Activated CD8-positive, alpha-beta T cell treated with anti-CD3 and anti-CD28 coated beads for 36 hours (primary cell): Measurements from ENCODE around the gene TPM2. TPM values are rescaled to one million over a fixed set of nuclear protein-coding genes. Genes with fewer than 3 reads are reported as not detected.

Experiments
- ATAC-seq: fragments of 200-7000 bp; cut with Tn5 transposase; one replicate; pipeline ENCODE4 v1.10.0; 2021; ENCODE audit warnings: mild to moderate bottlenecking, moderate library complexity
- CTCF ChIA-PET: fragments of 350-600 bp; sonication (Branson Sonifier 250); formaldehyde crosslinking; loops from one replicate; lab custom pipeline; 2021; ENCODE audit warnings: antibody characterized with exemption; lab: Charles Lee
- POLR2A ChIA-PET: fragments of 350-600 bp; sonication (Branson Sonifier 250); formaldehyde crosslinking; loops from one replicate; lab custom pipeline; 2021; ENCODE audit warnings: antibody characterized with exemption; lab: Charles Lee
- DNase-seq: peaks from one replicate; pipeline ENCODE4 v3.0.0-alpha.2; 2020
- H3K27ac Mint-ChIP-seq: one replicate; pipeline ENCODE4 v1.8.0; 2021; ENCODE audit warnings: mild to moderate bottlenecking, mixed read lengths
- H3K27me3 Mint-ChIP-seq: one replicate; pipeline ENCODE4 v1.8.0; 2021; ENCODE audit warnings: mixed read lengths
- H3K36me3 Mint-ChIP-seq: one replicate; pipeline ENCODE4 v1.8.0; 2021; ENCODE audit warnings: low read depth, mixed read lengths
- H3K4me1 Mint-ChIP-seq: one replicate; pipeline ENCODE4 v1.8.0; 2021; ENCODE audit warnings: low read depth, mixed read lengths
- H3K4me3 Mint-ChIP-seq: one replicate; pipeline ENCODE4 v1.8.0; 2021; ENCODE audit warnings: mild to moderate bottlenecking, moderate library complexity, mixed read lengths
- H3K9me3 Mint-ChIP-seq: one replicate; pipeline ENCODE4 v1.8.0; 2021; ENCODE audit warnings: mixed read lengths
- intact Hi-C: fragments of 100-400 bp; cut with micrococcal nuclease; formaldehyde crosslinking; loops from one replicate; pipeline ENCODE4 v1.10.0; 2022
- total RNA-seq, 2 experiments: library from RNA; stranded (reverse); gene quantifications; one replicate each; pipeline ENCODE4 v1.2.3, GENCODE V29; 2021
- TF ChIP-seq, protein P1 (sequence below): fragments of 200-600 bp; IDR thresholded peaks from one replicate; pipeline ENCODE4 v1.8.0; 2022; ENCODE audit warnings: antibody characterized with exemption, mild to moderate bottlenecking

TPM2 gene
- total RNA-seq, 2 experiments from 2014 or later = 4.8 to 5.3 TPM

DNA sequence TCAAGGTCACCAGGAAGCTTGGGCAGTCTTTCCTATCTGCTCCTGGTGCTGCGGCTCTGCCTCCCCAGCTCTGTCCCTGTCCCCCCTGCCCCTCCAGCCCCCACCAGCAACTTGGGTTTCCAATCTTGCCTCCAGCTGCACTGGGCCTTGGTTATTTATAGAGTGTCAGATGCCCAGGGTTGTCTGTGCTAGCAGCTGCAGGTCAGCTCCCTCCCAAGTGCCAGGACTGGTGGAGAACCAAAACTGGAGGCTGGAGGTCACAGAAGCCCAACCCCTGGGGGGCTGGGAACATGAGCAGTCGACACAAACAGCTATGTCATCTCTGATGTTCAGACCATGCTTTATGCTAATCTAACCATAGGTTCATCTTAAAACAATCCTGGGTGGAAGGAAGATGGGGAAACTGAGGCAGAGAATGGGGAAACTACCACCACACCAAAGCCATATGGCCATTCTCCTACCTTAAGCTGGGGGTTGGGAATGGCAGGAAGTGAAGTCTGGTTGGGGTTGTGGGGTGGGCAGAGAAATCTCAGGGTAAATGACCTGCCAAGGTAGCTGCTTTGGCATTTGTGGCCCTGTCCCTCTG is 1.7 kb downstream of the TPM2 start:
- no peak overlapping the region for H3K4me3 Mint-ChIP-seq
- no peaks in the 10 kb centered on the region for H3K36me3 Mint-ChIP-seq
- peaks cover 18% of the 10 kb centered on the region for H3K4me1 Mint-ChIP-seq
- CTCF ChIA-PET = interaction anchor here (0.7 to 12.7 kb wide), 6 partner anchors 9 to 78 kb away, joined by 3 to 313 read pairs (median 57); partner anchors contain the start of genes ARHGEF39, CA9, CCDC107 and CREB3
- DNase-seq = no peak
- POLR2A ChIA-PET = interaction anchor here (1.2 to 2.4 kb wide), 5 partner anchors 15 to 79 kb away, joined by 3 to 12 read pairs (median 5); partner anchors contain the start of genes ARHGEF39, CA9, CCDC107 and RMRP
- no peaks in the 10 kb centered on the region for H3K9me3 Mint-ChIP-seq
- intact Hi-C loops = no loop called here
- no peak overlapping the region for H3K27ac Mint-ChIP-seq
- ATAC-seq = no peak
- TF ChIP-seq, protein P1, sequence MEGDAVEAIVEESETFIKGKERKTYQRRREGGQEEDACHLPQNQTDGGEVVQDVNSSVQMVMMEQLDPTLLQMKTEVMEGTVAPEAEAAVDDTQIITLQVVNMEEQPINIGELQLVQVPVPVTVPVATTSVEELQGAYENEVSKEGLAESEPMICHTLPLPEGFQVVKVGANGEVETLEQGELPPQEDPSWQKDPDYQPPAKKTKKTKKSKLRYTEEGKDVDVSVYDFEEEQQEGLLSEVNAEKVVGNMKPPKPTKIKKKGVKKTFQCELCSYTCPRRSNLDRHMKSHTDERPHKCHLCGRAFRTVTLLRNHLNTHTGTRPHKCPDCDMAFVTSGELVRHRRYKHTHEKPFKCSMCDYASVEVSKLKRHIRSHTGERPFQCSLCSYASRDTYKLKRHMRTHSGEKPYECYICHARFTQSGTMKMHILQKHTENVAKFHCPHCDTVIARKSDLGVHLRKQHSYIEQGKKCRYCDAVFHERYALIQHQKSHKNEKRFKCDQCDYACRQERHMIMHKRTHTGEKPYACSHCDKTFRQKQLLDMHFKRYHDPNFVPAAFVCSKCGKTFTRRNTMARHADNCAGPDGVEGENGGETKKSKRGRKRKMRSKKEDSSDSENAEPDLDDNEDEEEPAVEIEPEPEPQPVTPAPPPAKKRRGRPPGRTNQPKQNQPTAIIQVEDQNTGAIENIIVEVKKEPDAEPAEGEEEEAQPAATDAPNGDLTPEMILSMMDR = no peak
- no peaks in the 10 kb centered on the region for H3K27me3 Mint-ChIP-seq

DNA sequence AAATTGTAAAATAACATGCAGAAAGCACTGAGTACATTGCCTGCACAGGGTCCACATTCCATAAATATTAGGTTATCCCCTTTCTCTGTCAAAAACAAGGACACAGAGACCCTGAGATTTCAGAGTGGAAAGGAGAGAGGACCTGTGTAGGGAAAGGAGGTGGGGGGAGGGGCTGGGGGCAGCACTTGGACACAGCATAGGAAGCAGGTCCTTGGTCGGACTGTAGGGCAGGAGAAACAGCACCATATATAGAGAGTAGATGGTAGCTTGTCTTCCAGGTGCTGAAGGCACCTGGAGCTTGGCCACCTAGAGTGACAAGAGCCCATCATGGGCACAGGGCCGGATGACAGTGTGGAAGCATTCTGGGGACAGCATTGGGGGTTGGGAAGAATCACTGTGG is 2.4 kb downstream of the TPM2 start:
- H3K36me3 Mint-ChIP-seq = no peaks in the 10 kb centered on the region
- intact Hi-C loops = no loop called here
- no peak overlapping the region for H3K27ac Mint-ChIP-seq
- TF ChIP-seq, protein P1 = no peak
- no peak for DNase-seq
- ChIA-PET POLR2A (interaction anchor here (1.3 to 2.4 kb wide), 3 partner anchors 23 to 29 kb away, joined by 3 to 12 read pairs (median 8); partner anchors contain the start of genes ARHGEF39, CCDC107 and RMRP), CTCF (interaction anchor here (0.7 to 12.7 kb wide), 4 partner anchors 10 to 69 kb away, joined by 3 to 313 read pairs (median 138); partner anchors contain the start of genes ARHGEF39, CA9, CCDC107 and CREB3)
- no peak for ATAC-seq
- no peaks in the 10 kb centered on the region for H3K9me3 Mint-ChIP-seq
- H3K4me1 Mint-ChIP-seq = peaks cover 18% of the 10 kb centered on the region
- H3K27me3 Mint-ChIP-seq = no peaks in the 10 kb centered on the region
- H3K4me3 Mint-ChIP-seq = no peak overlapping the region

DNA sequence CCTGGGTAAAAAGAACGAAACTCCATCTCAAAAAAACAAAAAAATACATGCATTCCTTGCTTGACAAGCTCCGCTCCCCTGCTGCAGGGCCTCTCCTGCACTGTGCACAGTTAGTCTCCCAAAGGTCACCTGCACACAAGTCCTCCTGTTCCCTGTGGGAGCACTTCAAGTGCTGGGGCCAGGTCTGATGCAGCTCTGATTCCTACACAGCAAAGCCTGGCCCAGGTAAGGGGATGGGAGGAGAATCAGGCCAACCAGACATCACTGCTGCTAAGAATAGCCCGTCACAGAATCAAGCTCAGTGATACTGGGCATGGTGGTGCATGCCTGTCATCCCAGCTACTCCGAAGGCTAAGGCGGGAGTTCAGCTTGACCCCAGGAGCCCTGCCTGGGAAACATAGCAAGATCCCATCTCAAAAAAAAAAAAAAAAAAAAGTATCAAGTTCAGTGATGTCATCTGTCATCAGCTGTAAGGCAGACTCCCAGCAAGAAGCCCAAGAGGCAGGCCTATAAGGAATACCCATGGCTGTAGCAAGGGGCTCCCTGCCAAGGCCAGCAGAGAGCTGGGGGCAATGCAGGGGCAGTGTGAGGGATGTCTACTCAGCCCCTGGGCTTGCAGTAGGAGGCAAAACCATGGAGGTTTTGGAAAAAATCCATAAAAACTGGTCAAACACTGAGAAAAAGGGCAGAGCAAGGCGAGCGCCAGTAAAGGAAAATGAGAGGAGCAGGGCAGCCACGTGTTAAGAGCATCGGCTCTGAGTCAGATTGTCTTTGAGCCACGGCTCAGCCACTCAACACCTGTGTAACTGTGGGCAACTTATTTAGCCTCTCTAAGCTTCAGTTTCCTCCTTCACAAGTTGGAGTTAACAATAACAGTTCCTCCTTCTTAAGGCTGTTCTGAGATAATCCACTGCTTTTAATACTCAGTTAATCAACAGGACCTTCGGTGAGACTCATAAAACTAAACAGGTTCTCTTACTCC is 3.2 kb downstream of the TPM2 start:
- Mint-ChIP-seq H3K27me3 (no peaks in the 10 kb centered on the region), H3K4me3 (no peak overlapping the region), H3K27ac (no peak overlapping the region), H3K36me3 (no peaks in the 10 kb centered on the region), H3K4me1 (peaks cover 18% of the 10 kb centered on the region), H3K9me3 (no peaks in the 10 kb centered on the region)
- ChIA-PET CTCF (interaction anchor here (10.8 to 12.7 kb wide), 2 partner anchors 10 to 20 kb away, joined by 106 to 313 read pairs; partner anchors contain the start of genes ARHGEF39, CA9, CCDC107 and RMRP), POLR2A (interaction anchor here (0.9 to 2.0 kb wide), 3 partner anchors 22 to 28 kb away, joined by 3 to 8 read pairs (median 3); partner anchors contain the start of genes ARHGEF39, CCDC107 and RMRP)
- TF ChIP-seq, protein P1 = no peak
- DNase-seq (no peak), ATAC-seq (no peak)
- intact Hi-C loops = no loop called here

DNA sequence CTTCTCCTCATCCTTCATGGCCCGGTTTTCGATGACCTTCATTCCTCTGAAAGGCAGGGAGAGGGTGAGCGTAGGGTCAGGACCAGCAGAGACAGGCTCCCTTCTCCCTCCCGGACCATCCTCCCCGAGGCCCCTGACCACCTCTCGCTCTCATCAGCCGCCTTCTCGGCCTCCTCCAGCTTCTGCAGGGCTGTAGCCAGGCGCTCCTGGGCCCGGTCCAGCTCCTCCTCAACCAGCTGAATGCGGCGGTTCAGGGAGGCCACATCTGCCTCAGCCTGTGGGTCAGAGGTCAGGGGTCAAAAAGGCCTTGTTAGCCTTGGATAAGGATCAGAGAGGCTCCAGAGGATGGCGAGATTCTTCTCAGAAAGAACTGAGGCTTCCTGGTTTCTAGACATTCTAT is 4.2 kb downstream of the TPM2 start:
- intact Hi-C loops = no loop called here
- POLR2A ChIA-PET = no interaction called here
- TF ChIP-seq, protein P1 = no peak

More for the DNA sequence above, 4.2 kb downstream of the TPM2 start:
- no peak for DNase-seq
- Mint-ChIP-seq H3K27me3 (no peaks in the 10 kb centered on the region), H3K9me3 (no peaks in the 10 kb centered on the region), H3K27ac (no peak overlapping the region), H3K4me1 (peaks cover 18% of the 10 kb centered on the region), H3K4me3 (no peak overlapping the region), H3K36me3 (no peaks in the 10 kb centered on the region)
- no peak for ATAC-seq
- CTCF ChIA-PET = interaction anchor here (10.8 kb wide), 1 partner anchor 11 kb away, joined by 106 read pairs; no protein-coding TSS in a partner anchor
